GM12891 (cell line): ENCODE data around the gene EPHA8.

Experiments used
- POLR2A ChIP-seq: IDR thresholded peaks from 2 replicates; pipeline ENCODE4 v1.6.1; 2011; ENCODE audit warnings: low read depth, low read length, control low read depth
- POLR2AphosphoS5 ChIP-seq: IDR thresholded peaks from 2 replicates; pipeline ENCODE4 v1.6.1; 2011; ENCODE audit warnings: low read depth, low read length, control low read depth

DNA sequence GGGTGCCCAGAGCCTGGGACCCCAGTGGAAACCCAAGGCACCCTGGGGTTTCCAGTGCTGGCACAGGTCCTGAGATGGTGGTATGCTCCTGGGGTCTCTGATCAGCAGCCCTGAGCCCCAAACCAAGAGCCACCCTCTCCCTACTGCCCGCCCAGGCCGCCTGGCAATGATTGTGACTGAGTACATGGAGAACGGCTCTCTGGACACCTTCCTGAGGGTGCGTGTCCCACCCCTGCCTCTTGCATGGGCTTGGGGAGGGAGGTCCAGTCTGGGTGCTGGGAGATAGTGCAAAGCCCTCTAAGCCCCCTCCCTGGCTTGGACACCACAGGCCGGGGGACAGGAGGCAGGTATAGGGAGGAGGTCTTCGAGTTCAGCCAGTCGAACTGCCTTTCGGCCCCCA lies 34.7 kb downstream of the EPHA8 start:
- TF ChIP-seq POLR2AphosphoS5 (no peak), POLR2A (no peak)
